OCI-LY1 (cell line): Measurements from ENCODE around the gene KRCC1.

Experiments
- CTCF ChIP-seq: fragments of 200-600 bp; sonication (generic), shearing (Covaris generic); IDR thresholded peaks from 2 replicates; pipeline ENCODE4 v1.5.1; 2017; ENCODE audit warnings: mild to moderate bottlenecking, antibody characterized with exemption, low read length, moderate library complexity, mixed read lengths
- EZH2 ChIP-seq: fragments of 200-600 bp; sonication (generic), shearing (Covaris generic); IDR thresholded peaks from 2 replicates; pipeline ENCODE4 v1.8.0; 2017; ENCODE audit warnings: borderline replicate concordance, mixed run types, mild to moderate bottlenecking, antibody characterized with exemption, low read length, moderate library complexity, mixed read lengths

GRCh38 chr2:88099798-88100488 is 44.4 kb upstream of the KRCC1 start:
- TF ChIP-seq CTCF (no peak), EZH2 (no peak)
